OCI-LY1 (cell line): ENCODE measurements around the gene TLE2.

Source experiments
- H2AFZ ChIP-seq: fragments of 200-600 bp; sonication (generic), shearing (Covaris generic); 2 replicates; pipeline ENCODE4 v1.6.0; 2014; ENCODE audit warnings: antibody characterized with exemption, mild to moderate bottlenecking, low read length
- H3F3A ChIP-seq: fragments of 200-600 bp; sonication (generic), shearing (Covaris generic); 2 replicates; pipeline ENCODE4 v1.6.0; 2014; ENCODE audit warnings: mild to moderate bottlenecking, antibody characterized with exemption, low read length, moderate library complexity; ENCODE audit not compliant: insufficient read depth
- H3K27ac ChIP-seq: fragments of 200-600 bp; sonication (generic); 2 replicates; pipeline ENCODE4 v1.5.1; 2014; ENCODE audit warnings: low read length, mixed run types, mild to moderate bottlenecking, low read depth; ENCODE audit not compliant: poor library complexity, severe bottlenecking
- H3K27me3 ChIP-seq: fragments of 200-600 bp; sonication (generic); 2 replicates; pipeline ENCODE4 v1.6.0; 2014; ENCODE audit warnings: antibody characterized with exemption, mild to moderate bottlenecking, low read length, moderate library complexity; ENCODE audit not compliant: insufficient read depth
- H3K36me3 ChIP-seq: fragments of 200-600 bp; sonication (generic); 2 replicates; pipeline ENCODE4 v1.6.1; 2014; ENCODE audit warnings: mild to moderate bottlenecking, antibody characterized with exemption, low read length, moderate library complexity, mixed read lengths; ENCODE audit not compliant: insufficient read depth
- H3K4me1 ChIP-seq: fragments of 200-600 bp; sonication (generic); 2 replicates; pipeline ENCODE4 v1.5.1; 2014; ENCODE audit warnings: mild to moderate bottlenecking, low read length, moderate library complexity; ENCODE audit not compliant: insufficient read depth, severe bottlenecking
- H3K4me2 ChIP-seq: fragments of 200-600 bp; sonication (generic), shearing (Covaris generic); 2 replicates; pipeline ENCODE4 v1.6.1; 2014; ENCODE audit warnings: low read length
- H3K4me3 ChIP-seq: fragments of 200-600 bp; sonication (generic); 2 replicates; pipeline ENCODE4 v1.5.1; 2014; ENCODE audit warnings: low read length, low read depth, mild to moderate bottlenecking, mixed read lengths; ENCODE audit not compliant: poor library complexity, severe bottlenecking
- H3K79me2 ChIP-seq: fragments of 200-600 bp; shearing (Covaris generic); 2 replicates; pipeline ENCODE4 v1.6.1; 2016; ENCODE audit warnings: mixed run types, low read length, mixed read lengths; ENCODE audit not compliant: insufficient read depth
- H3K9ac ChIP-seq: fragments of 200-600 bp; sonication (generic), shearing (Covaris generic); 2 replicates; pipeline ENCODE4 v1.6.1; 2014; ENCODE audit warnings: mild to moderate bottlenecking, low read length, mixed read lengths
- H3K9me2 ChIP-seq: fragments of 200-600 bp; sonication (generic), shearing (Covaris generic); 2 replicates; pipeline ENCODE4 v1.6.1; 2014; ENCODE audit warnings: low read depth, mild to moderate bottlenecking, low read length, mixed read lengths
- H3K9me3 ChIP-seq: fragments of 200-600 bp; shearing (Covaris generic); 2 replicates; pipeline ENCODE4 v1.6.1; 2014; ENCODE audit warnings: low read length, mixed read lengths
- H4K20me1 ChIP-seq: fragments of 200-600 bp; sonication (generic), shearing (Covaris generic); 2 replicates; pipeline ENCODE4 v1.6.0; 2016; ENCODE audit warnings: mild to moderate bottlenecking, low read length; ENCODE audit not compliant: insufficient read depth
- CTCF ChIP-seq: fragments of 200-600 bp; sonication (generic), shearing (Covaris generic); IDR thresholded peaks from 2 replicates; pipeline ENCODE4 v1.5.1; 2017; ENCODE audit warnings: mild to moderate bottlenecking, antibody characterized with exemption, low read length, moderate library complexity, mixed read lengths
- EZH2 ChIP-seq: fragments of 200-600 bp; sonication (generic), shearing (Covaris generic); IDR thresholded peaks from 2 replicates; pipeline ENCODE4 v1.8.0; 2017; ENCODE audit warnings: borderline replicate concordance, mixed run types, mild to moderate bottlenecking, antibody characterized with exemption, low read length, moderate library complexity, mixed read lengths

Gene TLE2

DNA sequence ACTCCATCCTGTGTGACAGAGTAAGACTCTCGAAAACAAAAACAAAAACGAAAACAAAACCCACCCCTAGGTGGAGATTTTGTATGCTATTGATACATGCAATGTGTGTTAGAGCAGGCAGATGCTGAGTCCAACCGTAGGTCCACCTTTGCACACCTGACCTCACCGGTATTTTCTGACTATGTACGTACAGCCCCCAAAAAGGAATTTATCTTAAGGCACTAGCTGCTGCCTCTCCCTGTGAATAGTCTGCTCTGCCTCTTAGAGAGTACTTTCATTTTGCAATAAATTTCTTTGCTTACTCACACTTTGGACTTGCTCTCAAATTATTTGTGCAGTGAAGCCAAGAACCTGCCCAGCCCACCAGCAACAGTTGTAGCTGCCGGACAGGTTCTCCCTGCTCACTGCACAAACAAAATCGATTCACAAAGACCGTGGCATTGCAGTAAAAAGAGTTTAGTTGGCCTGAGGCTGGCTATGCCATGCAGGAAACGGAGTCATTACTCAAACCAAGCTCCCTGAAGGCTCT is 76.1 kb downstream of the TLE2 start:
- no peaks in the 10 kb centered on the region for H3K4me1 ChIP-seq
- no peaks in the 10 kb centered on the region for H4K20me1 ChIP-seq
- no peaks in the 10 kb centered on the region for H3K27me3 ChIP-seq
- TF ChIP-seq CTCF (no peak), EZH2 (no peak)
- no peaks in the 10 kb centered on the region for H3K36me3 ChIP-seq
- no peaks in the 10 kb centered on the region for H3K79me2 ChIP-seq
- no peak overlapping the region for H3K4me3 ChIP-seq
- no peak overlapping the region for H2AFZ ChIP-seq
- no peaks in the 10 kb centered on the region for H3K9me2 ChIP-seq
- H3F3A ChIP-seq = no peaks in the 10 kb centered on the region
- H3K9ac ChIP-seq = no peak overlapping the region
- no peaks in the 10 kb centered on the region for H3K9me3 ChIP-seq
- H3K4me2 ChIP-seq = no peak overlapping the region
- no peak overlapping the region for H3K27ac ChIP-seq

- Histone ChIP-seq H3K9ac (no peak overlapping the region), H3K27me3 (no peaks in the 10 kb centered on the region), H3F3A (no peaks in the 10 kb centered on the region), H2AFZ (no peak overlapping the region), H3K9me2 (no peaks in the 10 kb centered on the region), H3K27ac (no peak overlapping the region), H3K4me1 (no peaks in the 10 kb centered on the region), H4K20me1 (no peaks in the 10 kb centered on the region), H3K9me3 (no peaks in the 10 kb centered on the region), H3K4me2 (no peak overlapping the region), H3K36me3 (no peaks in the 10 kb centered on the region), H3K79me2 (no peaks in the 10 kb centered on the region), H3K4me3 (no peak overlapping the region)
- TF ChIP-seq EZH2 (no peak), CTCF (no peak)
Observed at GRCh38 chr19:2950286-2951124, 78.6 kb downstream of the TLE2 start.

GRCh38 chr19:2949939-2950285 is 79.2 kb downstream of the TLE2 start:
- Histone ChIP-seq H2AFZ (no peak overlapping the region), H3K27me3 (no peaks in the 10 kb centered on the region), H4K20me1 (no peaks in the 10 kb centered on the region), H3K27ac (no peak overlapping the region), H3K9me3 (no peaks in the 10 kb centered on the region), H3F3A (no peaks in the 10 kb centered on the region), H3K9ac (no peak overlapping the region), H3K4me1 (no peaks in the 10 kb centered on the region), H3K79me2 (no peaks in the 10 kb centered on the region), H3K9me2 (no peaks in the 10 kb centered on the region), H3K36me3 (no peaks in the 10 kb centered on the region), H3K4me3 (no peak overlapping the region), H3K4me2 (no peak overlapping the region)
- TF ChIP-seq EZH2 (no peak), CTCF (no peak)
